GM12891 (cell line): ENCODE results near the gene NOX4.

Experiments used
- POLR2A ChIP-seq: IDR thresholded peaks from 2 replicates; pipeline ENCODE4 v1.6.1; 2011; ENCODE audit warnings: low read depth, low read length, control low read depth
- POU2F2 ChIP-seq: IDR thresholded peaks from 2 replicates; pipeline ENCODE4 v1.6.1; 2011; ENCODE audit warnings: low read depth, mild to moderate bottlenecking, control low read depth, low read length, moderate library complexity
- TAF1 ChIP-seq: IDR thresholded peaks from 2 replicates; pipeline ENCODE4 v1.6.1; 2011; ENCODE audit warnings: low read depth, low read length, control low read depth

DNA sequence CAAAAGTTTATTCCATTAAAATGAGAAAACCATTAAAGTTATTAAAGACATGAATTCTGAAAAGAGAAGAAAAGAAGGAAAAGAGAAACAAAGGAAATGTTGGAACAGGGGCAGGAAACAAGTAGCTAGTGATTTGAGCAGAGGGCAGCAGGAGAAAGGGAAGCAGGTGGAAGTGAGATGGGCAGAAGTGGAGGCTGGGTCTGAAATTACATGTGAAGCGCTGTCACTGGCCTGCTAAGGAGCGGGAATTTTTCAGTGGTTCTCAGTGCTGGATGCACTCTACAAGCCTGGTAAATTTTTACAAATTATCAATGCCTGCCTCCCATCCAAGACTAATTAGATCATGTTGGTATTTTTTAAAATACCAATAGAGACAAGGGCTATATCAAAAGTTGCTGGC is 48.4 kb downstream of the NOX4 start:
- no peak for TF ChIP-seq POLR2A
- no peak for TF ChIP-seq TAF1
- TF ChIP-seq POU2F2, result no peak
